Activated CD4-positive, alpha-beta T cell treated with anti-CD3 and anti-CD28 coated beads for 1 hour (primary cell): ENCODE results near the gene PDE4B.

Experiments
- DNase-seq: peaks from one replicate; pipeline ENCODE4 v3.0.0-alpha.2; 2020

The PDE4B gene

DNA sequence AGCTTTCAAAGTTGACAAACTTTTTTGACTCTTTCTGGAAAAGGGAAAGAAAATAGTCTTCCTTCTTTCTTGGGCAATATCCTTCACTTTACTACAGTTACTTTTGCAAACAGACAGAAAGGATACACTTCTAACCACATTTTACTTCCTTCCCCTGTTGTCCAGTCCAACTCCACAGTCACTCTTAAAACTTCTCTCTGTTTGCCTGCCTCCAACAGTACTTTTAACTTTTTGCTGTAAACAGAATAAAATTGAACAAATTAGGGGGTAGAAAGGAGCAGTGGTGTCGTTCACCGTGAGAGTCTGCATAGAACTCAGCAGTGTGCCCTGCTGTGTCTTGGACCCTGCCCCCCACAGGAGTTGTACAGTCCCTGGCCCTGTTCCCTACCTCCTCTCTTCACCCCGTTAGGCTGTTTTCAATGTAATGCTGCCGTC lies 580.5 kb downstream of the PDE4B start:
- DNase-seq = no peak

DNA sequence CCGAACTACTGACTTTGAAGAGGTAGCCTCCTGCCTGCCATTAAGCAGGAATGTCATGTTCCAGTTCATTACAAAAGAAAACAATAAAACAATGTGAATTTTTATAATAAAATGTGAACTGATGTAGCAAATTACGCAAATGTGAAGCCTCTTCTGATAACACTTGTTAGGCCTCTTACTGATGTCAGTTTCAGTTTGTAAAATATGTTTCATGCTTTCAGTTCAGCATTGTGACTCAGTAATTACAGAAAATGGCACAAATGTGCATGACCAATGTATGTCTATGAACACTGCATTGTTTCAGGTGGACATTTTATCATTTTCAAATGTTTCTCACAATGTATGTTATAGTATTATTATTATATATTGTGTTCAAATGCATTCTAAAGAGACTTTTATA lies 581.5 kb downstream of the PDE4B start:
- no peak for DNase-seq

DNA sequence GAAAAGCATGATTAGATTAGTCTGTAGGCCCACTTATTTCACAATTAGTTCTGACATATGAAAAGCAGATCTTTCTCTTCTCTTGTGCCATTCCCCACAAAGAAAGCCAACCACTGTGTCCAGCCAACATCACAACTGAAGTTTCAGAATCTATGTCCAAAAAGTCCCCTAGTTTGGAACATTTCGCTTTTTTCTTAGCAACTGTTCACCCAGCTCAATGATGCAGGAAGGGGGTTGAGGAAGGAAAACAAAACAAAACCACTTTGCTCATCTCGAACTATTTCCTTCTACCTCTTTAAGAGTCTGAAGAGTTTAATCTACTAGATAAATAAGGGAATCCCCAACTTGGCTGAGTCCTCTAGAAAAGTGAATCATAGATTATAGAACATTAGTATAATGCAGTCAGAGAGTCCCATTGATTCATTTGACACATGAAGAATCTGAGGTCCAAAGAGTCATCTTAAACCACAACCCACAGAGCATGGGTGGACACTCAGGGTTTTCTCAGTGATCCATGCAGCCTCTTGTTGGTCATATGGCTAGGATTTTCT lies 581.9 kb downstream of the PDE4B start:
- no peak for DNase-seq

DNA sequence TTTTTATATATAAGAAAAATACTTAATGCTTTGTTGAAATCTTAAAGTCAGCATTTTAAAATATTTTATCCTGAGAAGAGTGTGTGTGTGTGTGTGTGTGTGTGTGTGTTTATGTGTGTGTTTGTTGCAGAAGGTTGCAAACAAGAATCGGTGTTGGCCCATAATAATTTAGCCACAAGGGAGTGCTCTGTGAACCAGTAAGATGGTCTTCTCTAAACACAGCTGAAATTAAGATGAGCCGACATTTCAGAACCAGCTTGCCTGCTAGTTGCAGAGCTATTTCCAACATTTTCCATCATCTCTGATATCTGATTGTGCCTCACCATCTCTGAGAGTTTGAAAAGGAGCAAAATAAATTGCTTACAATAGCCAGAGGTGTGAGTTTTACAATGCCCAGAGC lies 582.4 kb downstream of the PDE4B start:
- no peak for DNase-seq

DNA sequence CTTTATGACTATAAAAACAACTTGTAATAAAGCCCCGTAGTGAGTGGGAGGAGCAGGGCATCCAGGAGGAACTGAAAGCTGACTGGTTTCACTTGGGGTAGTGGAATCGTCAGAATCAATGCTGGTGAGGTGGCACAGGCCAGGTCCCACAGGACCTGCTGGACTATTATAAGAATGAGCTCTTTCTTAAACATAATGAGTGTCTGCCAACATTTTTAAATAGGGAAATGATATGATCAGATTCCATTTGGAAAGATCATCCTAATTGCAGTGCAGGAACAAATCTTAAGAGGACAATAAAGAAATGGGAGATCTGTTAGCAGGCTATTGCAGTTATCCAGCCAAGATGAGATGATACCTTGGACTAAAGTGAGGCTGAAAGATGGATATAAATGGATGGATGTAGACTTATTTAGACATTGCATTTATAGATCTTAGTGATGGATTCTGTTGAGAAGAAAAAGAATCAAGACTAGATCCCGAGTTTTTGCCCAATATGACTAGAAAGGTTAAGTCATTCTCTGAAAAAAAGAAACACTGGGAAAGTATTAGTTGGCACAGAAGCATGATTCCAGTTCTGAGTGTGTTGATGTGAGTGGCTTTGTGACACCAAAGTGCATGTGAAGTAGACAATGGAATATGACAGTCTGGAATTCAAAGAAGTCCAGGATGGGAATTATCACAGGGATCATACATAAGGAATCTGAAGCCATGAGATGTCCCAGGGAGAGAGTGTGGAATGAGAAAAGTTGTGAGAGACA lies 587.9 kb downstream of the PDE4B start:
- no peak for DNase-seq

DNA sequence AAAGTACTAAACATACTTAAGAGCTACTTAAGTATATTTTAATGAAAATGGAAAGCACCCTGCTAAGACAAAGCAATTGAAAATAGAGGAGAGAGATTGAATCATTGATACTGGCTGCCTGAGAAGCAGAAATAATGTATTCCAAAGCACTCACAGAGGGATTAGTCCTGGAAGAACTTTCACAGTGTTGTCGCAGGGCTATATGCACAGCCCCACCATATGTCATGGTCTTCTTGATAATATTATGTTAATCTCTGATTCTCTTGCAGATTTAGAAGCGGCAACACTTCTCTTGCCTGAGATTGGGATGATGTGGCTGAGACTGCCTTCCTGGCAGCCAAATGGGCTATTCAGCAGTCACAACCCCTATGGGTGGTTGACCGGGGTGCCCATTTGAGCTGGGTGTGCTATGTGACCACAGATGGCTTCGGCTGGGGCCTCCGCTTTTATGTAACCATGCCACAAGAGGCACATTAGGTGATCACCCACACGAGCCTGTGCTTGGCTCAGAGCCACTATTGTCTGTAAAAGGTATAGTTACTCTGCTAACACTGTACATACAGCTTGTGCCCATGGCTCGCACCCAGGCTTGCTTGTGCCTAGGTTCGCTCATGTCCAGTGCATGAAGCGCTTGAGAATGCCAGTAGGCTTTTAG lies 589.1 kb downstream of the PDE4B start:
- no peak for DNase-seq

DNA sequence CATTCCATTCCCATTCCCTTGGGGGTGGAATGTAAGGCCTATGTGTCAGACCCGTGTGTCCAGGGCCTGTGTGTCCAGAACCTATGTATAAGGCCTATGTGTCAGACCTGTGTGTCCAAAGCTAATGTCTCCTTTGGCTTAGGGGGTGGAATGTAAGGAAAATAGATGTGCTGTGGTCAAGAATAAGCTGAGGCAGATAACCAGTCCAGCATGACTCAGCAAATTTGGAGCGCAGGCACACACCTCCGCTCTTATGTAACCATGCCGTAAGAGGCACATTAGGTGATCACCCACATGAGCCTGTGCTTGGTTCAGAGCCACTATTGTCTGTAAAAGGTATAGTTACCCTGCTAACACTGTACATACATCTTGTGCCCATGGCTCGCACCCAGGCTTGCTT lies 590.5 kb downstream of the PDE4B start:
- no peak for DNase-seq

DNA sequence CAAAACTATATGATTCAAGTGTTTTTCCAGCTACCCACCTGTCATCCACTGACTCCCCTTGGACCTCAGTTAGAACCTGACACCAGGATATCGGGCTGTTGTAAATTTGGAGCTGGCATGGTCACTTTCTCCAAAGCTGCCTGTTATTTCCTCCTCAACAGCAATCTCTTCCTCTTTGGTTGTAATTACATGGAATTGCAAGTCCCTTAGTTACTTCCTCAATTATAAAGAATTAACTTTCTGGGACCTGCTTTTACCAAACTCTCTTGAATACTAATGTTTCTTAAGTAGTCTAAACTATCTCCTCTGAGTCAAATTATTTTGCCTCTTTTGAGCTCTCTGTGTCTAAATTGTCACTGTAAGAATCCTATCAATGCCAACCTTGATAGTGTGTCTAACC lies 590.9 kb downstream of the PDE4B start:
- DNase-seq = no peak

DNA sequence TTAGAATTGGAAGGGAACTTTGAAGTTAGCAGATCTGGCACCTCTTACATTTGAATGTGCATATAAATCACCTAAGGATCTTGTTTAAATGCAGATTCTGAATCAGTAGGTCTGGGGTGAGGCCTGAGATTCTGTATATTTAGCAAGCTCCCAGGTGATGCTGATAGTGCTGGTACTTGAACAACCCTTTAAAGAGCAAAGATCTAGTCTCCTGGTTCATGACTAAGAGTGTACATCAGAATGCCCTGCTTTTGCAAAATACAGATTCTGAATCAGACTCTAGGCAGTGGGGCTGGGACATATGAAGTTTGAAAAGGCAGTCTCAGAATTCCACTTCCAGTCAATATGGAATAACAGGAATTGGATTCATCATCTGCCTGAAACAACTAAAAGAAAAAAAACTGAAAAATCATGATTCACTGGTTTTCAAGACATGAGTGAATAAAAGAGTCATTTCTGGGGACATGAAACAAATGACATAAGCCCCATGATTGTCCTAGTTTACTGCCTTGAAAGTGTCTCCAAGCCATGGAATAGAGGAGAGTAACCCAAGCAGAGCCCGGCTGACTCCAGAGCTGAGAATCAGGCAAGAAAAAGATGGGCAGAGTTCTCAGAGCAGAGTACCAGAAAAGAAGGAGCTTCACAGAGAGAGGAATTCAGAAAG lies 591.7 kb downstream of the PDE4B start:
- DNase-seq = no peak

DNA sequence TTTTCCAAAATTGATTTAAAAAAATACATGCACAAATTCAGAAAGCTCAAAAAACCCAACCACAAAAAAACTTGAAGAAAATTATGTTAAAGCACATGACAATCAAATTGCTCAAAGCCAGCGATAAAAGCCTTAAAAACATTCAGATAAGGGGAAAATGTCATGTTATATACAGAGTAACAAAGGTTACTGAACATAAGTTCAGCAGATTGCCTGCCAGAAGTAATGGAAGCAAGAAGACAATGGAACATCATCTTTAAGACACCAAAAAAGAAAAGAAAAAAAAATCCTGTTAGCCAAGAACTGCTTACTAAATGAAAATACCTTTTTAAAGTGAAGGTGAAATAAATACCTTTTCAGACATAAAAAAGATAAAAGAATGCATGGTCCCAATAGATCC lies 594.0 kb downstream of the PDE4B start:
- no peak for DNase-seq

DNA sequence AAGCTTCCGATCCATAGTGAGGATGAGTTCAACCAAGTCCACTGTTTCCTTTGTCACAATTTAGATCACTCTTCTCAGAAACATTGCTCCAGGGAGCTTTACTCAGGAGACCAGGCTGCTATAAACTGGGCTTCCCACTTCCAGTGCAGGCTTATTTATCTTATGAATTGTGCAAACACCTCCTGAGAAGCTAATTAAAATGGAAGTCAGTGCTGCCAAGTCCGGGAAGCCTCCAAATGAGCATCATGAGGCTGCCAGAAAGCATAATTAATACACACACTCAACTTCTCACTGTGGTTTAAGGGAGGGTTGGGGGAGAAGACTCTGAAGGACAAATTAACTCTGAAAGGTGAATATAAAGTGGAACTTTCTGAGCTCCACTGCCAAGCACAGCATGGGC lies 596.2 kb downstream of the PDE4B start:
- DNase-seq = no peak

DNA sequence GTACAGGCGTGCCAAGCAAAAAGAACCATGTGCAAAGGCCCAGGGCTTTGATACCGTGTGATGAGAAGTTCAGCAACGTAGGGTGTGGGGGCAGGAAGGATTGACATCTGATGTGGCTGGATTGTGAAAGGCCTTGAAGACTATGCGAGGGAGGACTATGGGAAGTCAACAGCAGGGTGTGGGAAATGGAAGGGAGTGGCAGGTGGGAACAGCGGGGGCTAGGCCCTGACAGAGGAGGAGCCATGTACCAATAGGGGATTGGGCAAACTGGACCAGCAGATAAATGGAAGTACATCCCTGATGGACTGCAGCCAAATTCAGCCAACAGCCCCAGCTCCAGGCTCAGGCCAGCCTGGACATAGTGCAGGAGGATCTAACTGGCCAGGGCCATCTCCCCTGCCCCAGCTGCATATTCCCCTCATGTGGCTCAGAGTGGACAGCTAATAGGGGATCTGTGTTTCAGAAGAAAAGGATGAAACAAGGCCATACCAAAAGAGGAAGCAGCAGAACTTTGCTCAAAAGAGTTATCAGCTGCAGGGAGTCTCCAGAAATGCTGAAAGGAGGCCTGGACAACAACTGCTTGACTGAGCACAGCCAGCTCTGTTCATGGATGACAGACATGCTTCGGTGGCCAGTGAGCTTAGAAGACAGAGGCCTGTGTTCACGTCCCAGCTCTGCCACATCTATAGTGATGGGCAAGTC lies 601.0 kb downstream of the PDE4B start:
- DNase-seq = no peak

DNA sequence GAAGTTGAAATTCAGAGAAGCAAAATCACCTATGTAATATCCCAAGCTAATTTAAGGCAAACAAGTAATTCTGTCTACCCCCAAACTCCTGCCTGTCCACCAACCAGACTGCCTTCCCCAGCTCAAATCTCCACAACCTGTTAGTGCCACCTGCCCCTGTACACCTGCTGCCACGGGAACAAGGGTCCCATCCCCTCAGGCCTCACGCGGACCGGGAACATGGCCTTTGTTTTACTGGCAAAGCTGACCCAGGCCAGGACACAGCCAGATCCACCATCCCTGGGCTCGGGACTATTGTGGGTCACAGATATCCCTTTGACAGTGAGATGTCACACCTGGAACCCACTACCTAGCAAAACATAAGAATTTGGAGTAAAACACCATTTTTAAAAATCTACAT lies 601.9 kb downstream of the PDE4B start:
- no peak for DNase-seq

DNA sequence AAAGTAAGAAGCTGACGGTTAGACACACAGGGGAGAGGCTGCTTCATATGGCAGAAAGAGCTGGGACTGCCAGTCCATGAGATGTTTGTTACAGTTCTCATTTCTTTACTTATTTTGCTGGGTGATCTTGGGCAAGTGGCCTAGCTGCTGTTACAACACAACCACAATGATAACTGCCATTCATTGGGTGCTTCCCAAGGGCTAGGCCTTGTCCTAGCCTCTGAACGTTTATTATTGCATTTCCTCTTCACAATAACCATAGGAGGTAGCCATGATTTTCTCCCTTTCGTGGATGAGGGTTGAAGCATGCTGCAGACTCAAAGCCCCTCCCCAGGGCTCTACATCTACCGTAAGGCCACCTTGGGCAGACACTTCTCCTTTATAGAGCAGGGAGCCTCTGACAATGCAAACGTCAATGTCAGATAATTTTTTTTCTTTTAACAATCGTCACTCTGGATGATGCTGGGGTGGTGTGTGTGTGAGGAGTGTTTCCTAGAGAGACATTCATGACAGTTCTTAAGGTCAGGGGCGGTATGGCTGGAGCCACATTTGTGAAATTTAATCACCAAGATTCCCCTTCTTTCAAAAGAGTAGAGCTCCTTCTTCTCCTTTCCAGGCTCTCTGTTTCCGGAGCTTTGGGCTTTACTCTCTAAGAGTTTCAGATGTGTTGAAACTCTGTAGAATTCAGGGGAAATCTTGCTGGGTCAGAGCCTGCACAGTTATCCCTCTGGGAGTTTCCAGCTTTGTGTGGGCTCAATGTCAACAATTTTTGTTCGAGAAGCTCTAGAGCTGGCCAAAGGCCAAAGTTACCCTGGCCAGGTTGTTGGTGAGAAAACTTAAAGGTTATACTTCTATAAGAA lies 602.7 kb downstream of the PDE4B start:
- no peak for DNase-seq

DNA sequence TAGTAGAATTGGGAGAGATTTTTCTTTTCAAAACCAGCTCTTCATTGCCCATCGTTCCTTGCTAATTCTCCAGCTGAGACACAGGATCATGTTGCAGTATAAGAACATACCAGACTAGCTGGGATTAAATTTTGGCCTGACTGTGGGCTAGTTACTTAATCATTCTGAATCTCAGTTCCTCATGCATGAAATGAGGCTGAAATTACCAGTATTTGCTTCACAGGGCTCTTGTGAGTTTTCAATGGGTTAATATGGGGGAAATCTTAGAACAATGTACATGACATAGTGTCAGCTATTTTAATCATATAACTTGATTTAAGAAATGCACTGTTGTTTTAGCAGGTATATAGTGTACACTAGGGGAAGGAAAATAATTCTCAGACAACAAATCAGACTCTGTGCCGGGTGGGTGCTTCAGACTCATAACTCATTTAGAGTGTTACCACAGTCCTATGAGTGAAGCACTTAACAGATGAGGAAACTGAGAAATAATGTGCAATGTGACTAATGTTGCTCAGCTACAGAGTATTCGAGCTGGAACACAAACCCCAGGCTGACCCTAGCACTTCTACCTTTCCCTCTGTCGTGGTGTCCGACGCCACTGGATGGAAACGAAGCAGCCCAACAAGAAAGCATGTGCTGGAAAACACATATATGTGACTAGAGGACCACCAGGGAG lies 603.7 kb downstream of the PDE4B start:
- DNase-seq = no peak

DNA sequence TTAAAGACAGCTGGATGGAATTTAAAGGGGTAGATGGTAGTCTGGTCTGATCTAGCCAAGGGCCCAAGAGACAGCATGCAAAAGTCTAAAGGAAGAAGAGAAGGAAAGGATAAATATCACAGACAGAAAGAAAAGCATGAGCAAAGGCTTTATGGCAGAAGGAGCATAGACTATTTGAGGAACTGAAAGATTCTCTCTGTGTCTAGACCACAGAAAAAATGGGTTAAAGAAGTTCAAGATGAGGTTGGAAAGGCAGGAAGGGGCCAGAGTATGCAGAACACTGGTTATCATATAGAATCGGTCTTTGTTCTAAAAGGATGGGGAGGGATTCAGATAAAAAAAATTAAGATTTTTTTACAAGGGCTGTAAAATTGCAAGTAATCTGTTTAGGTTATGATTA lies 604.5 kb downstream of the PDE4B start:
- DNase-seq = no peak

DNA sequence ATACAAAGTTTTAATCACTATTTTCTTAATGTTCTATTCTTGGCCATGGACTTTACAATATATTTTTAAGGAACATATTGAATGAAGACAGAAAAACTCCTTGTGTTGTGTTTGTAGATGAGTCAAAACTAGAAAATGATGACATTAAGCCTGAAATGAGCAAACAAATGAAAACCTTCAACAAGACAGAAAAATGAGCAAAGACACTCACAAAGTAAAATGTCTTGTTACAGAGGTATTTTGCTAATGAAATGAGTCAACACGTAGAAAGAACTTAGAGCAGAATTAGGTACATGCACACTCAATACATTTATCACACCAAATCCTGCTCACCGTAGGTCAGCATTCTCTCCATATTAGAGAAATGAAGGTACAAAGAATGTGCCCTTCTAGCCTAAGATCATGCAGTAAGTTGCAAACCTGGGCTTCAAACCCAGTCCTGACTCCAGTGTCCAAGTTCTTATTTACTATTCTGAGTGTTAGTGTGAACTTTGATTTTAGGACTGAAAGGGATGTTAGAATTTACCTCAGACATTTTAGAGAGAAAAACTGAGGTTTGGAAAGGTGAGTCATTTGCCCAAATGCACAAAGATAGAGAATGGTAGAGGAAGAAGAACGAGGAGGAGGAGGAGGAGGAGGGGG lies 607.3 kb downstream of the PDE4B start:
- DNase-seq = no peak

DNA sequence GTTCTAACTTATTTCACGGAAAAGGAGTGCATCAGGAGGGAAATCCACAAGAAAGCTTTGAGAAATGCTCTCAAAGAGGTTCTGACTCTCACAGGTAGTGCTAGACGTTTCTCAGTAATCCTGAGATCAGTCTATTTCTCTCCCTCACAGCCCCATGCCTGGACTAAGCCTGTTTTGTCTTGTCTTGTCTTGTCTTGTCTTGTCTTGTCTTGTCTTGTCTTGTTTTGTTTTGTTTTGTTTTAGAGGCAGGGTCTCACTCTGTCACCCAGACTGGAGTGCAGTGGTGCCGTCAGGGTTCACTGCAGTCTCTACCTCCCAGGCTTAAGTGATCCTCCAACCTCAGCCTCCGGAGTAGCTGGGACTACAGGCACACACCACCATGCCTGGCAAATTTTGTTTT lies 608.0 kb downstream of the PDE4B start:
- no peak for DNase-seq

DNA sequence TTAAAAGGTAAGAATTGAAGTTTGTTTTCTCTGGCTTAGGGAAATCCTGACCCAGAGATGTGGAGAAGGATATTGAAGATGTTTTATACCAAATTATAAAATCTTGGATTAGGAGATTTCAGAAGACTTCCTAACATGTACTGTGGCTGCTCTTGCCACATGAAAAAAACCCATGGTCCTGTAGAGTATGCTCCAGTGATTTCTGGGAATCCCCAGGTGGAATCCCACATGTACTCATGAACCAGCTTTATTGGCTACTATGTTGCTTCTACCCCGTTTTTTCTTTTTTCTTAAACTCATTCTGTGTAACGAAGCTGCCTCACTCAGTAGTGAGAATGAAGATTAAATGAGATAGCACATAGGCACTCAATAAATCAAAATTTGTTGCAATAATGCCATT lies 608.5 kb downstream of the PDE4B start:
- no peak for DNase-seq

DNA sequence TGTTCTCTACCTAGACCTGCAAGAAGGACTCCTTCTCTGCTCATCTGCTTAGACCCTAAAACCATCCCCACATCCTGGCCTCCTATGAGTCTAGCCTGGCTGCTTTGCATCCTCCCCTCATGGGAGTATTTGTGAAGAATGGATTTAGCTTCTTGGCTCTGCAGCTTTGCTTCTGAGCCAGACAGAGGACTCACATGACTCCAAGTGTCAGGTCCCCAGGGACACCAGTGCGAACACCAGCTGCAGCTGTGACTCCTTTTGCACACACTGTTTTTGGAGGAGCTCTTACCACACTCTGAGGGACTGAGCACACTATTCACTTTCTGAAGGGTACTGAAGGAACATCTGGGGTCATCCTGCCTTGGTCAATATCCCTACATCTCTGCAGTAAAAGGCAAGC lies 609.5 kb downstream of the PDE4B start:
- no peak for DNase-seq
